HepG2 (cell line): Measurements from ENCODE around the gene TOP2B.

Experiments
- ATF3 ChIP-seq: sonication (generic); formaldehyde crosslinking; IDR thresholded peaks from 2 replicates; pipeline ENCODE4 v1.4.0; 2020; ENCODE audit warnings: missing genetic modification reagents
- CREM ChIP-seq, 2 experiments: sonication (generic) in 1 of 2; formaldehyde crosslinking in 1 of 2; IDR thresholded peaks; 2 replicates each; pipeline versions ENCODE4 v1.4.0 to v1.6.1; 2016 to 2020; ENCODE audit warnings: antibody characterized with exemption in 1 of 2, mild to moderate bottlenecking in 1 of 2, missing genetic modification reagents in 1 of 2
- CTCF ChIP-seq: sonication (generic); formaldehyde crosslinking; IDR thresholded peaks from 2 replicates; pipeline ENCODE4 v1.5.0; 2020; ENCODE audit warnings: mild to moderate bottlenecking, missing genetic modification reagents, moderate library complexity
- EP300 ChIP-seq, 3 experiments: sonication (generic) in 1 of 3; formaldehyde crosslinking in 1 of 3; IDR thresholded peaks; 2 replicates each; pipeline versions ENCODE4 v1.5.1 to v1.6.1; 2011 to 2020; ENCODE audit warnings: low read depth in 2 of 3, low read length in 2 of 3, borderline replicate concordance in 1 of 3, improper control_type of control experiment in 1 of 3, mild to moderate bottlenecking in 1 of 3, missing genetic modification reagents in 1 of 3, moderate library complexity in 1 of 3
- FOXK2 ChIP-seq: fragments of 450-650 bp; IDR thresholded peaks from 2 replicates; pipeline ENCODE4 v1.6.1; 2016
- ZBTB33 ChIP-seq: sonication (generic); formaldehyde crosslinking; IDR thresholded peaks from 2 replicates; pipeline ENCODE4 v1.4.0; 2020; ENCODE audit warnings: missing genetic modification reagents
- ZNF142 ChIP-seq: sonication (generic); formaldehyde crosslinking; IDR thresholded peaks from 2 replicates; pipeline ENCODE4 v1.4.0; 2020; ENCODE audit warnings: missing genetic modification reagents
- ZNF788 ChIP-seq: sonication (generic); formaldehyde crosslinking; IDR thresholded peaks from 2 replicates; pipeline ENCODE4 v1.5.0; 2020; ENCODE audit warnings: mild to moderate bottlenecking, missing genetic modification reagents, borderline replicate concordance

- no peak for TF ChIP-seq ZNF142 (CRISPR knock-in tag)
- no peak for TF ChIP-seq CTCF (CRISPR knock-in tag)
- no peak for TF ChIP-seq ATF3
- no peak for TF ChIP-seq ZBTB33 (CRISPR knock-in tag)
- TF ChIP-seq FOXK2, result no peak
- no peak for TF ChIP-seq EP300 (IDR thresholded peaks at IDR 0.05; ENCODE audit: low read depth in 2 of 2, low read length in 2 of 2)
- TF ChIP-seq EP300 (CRISPR knock-in tag; IDR thresholded peaks at IDR 0.05; ENCODE audit: borderline replicate concordance), result no peak
- no peak for TF ChIP-seq ZNF788
- no peak for TF ChIP-seq CREM (IDR thresholded peaks at IDR 0.05)
- TF ChIP-seq CREM (CRISPR knock-in tag; IDR thresholded peaks at IDR 0.05), result no peak
These were observed 5.9 kb downstream of the TOP2B start for GRCh38 chr3:25658836-25659235.
